GM12872 (cell line): Measurements from ENCODE around the gene B9D1.

Experiments
- CTCF ChIP-seq: IDR thresholded peaks from 3 replicates; pipeline ENCODE4 v1.5.1; 2011; ENCODE audit warnings: low read depth, mild to moderate bottlenecking, low read length, moderate library complexity; ENCODE audit not compliant: insufficient read depth

B9D1 gene

GRCh38 chr17:19387921-19388521 lies 25.5 kb upstream of the B9D1 start:
- TF ChIP-seq CTCF: no peak

GRCh38 chr17:19386974-19387920 lies 24.7 kb upstream of the B9D1 start, which contains the start of gene MFAP4:
MFAP4 (minus strand) TSS chr17:19387190; CDS start chr17:19387155, 35 bp downstream.
- no peak for TF ChIP-seq CTCF

- no peak for TF ChIP-seq CTCF
These were observed 23.8 kb upstream of the B9D1 start for GRCh38 chr17:19386051-19386929.

- no peak for TF ChIP-seq CTCF
These were observed 23.0 kb upstream of the B9D1 start for GRCh38 chr17:19385521-19385983.

- TF ChIP-seq CTCF: no peak
These were observed 22.3 kb upstream of the B9D1 start for GRCh38 chr17:19384723-19385391.

GRCh38 chr17:19383681-19384470 lies 21.4 kb upstream of the B9D1 start:
- TF ChIP-seq CTCF: no peak
